ENCODE measurements around the gene CRNKL1.

Gene CRNKL1

GRCh38 chr20:20076297-20077065, 24.2 kb upstream of the CRNKL1 start:
- H3K9me3 Mint-ChIP-seq, result no peaks in the 10 kb centered on the region
- ATAC-seq, result peak; percentile 59
- no peak overlapping the region for H3K27ac Mint-ChIP-seq
- no peaks in the 10 kb centered on the region for H3K4me1 Mint-ChIP-seq
- no peak for DNase-seq
- no peak overlapping the region for H3K4me3 Mint-ChIP-seq
- H3K36me3 Mint-ChIP-seq (ENCODE audit: low read depth), result no peaks in the 10 kb centered on the region
- H3K27me3 Mint-ChIP-seq, result peaks cover 10% of the 10 kb centered on the region

GRCh38 chr20:20075032-20075431, 22.8 kb upstream of the CRNKL1 start:
- peaks cover 10% of the 10 kb centered on the region for H3K27me3 Mint-ChIP-seq
- no peak overlapping the region for H3K27ac Mint-ChIP-seq
- no peak overlapping the region for H3K4me3 Mint-ChIP-seq
- no peaks in the 10 kb centered on the region for H3K36me3 Mint-ChIP-seq (ENCODE audit: low read depth)
- DNase-seq (no peak), ATAC-seq (no peak)
- H3K4me1 Mint-ChIP-seq, result no peaks in the 10 kb centered on the region
- H3K9me3 Mint-ChIP-seq, result no peaks in the 10 kb centered on the region

GRCh38 chr20:20073801-20074371, 21.6 kb upstream of the CRNKL1 start:
- ATAC-seq, result no peak
- H3K27ac Mint-ChIP-seq, result no peak overlapping the region
- peaks cover 6% of the 10 kb centered on the region for H3K27me3 Mint-ChIP-seq
- no peaks in the 10 kb centered on the region for H3K36me3 Mint-ChIP-seq (ENCODE audit: low read depth)
- no peak overlapping the region for H3K4me3 Mint-ChIP-seq
- no peaks in the 10 kb centered on the region for H3K9me3 Mint-ChIP-seq
- no peaks in the 10 kb centered on the region for H3K4me1 Mint-ChIP-seq
- DNase-seq, result no peak

- Mint-ChIP-seq H3K4me1 (no peaks in the 10 kb centered on the region), H3K27ac (no peak overlapping the region), H3K4me3 (no peak overlapping the region), H3K27me3 (peaks cover 1% of the 10 kb centered on the region), H3K9me3 (no peaks in the 10 kb centered on the region), H3K36me3 (ENCODE audit: low read depth) (no peaks in the 10 kb centered on the region)
- DNase-seq, result no peak
- no peak for ATAC-seq
These were observed 18.8 kb upstream of the CRNKL1 start for GRCh38 chr20:20070871-20071726.

- H3K36me3 Mint-ChIP-seq (ENCODE audit: low read depth), result no peaks in the 10 kb centered on the region
- H3K27ac Mint-ChIP-seq, result no peak overlapping the region
- H3K9me3 Mint-ChIP-seq, result no peaks in the 10 kb centered on the region
- DNase-seq (no peak), ATAC-seq (no peak)
- peaks cover 23% of the 10 kb centered on the region for H3K27me3 Mint-ChIP-seq
- no peaks in the 10 kb centered on the region for H3K4me1 Mint-ChIP-seq
- no peak overlapping the region for H3K4me3 Mint-ChIP-seq
These were observed 13.1 kb upstream of the CRNKL1 start for GRCh38 chr20:20065361-20065760.

- no peak overlapping the region for H3K4me3 Mint-ChIP-seq
- H3K27me3 Mint-ChIP-seq, result peaks cover 26% of the 10 kb centered on the region
- H3K4me1 Mint-ChIP-seq, result no peaks in the 10 kb centered on the region
- no peaks in the 10 kb centered on the region for H3K9me3 Mint-ChIP-seq
- DNase-seq (no peak), ATAC-seq (no peak)
- no peaks in the 10 kb centered on the region for H3K36me3 Mint-ChIP-seq (ENCODE audit: low read depth)
- no peak overlapping the region for H3K27ac Mint-ChIP-seq
These were observed 11.9 kb upstream of the CRNKL1 start for GRCh38 chr20:20063941-20064702.

- Mint-ChIP-seq H3K4me3 (no peak overlapping the region), H3K27ac (no peak overlapping the region), H3K27me3 (peaks cover 28% of the 10 kb centered on the region), H3K4me1 (no peaks in the 10 kb centered on the region), H3K9me3 (no peaks in the 10 kb centered on the region), H3K36me3 (ENCODE audit: low read depth) (no peaks in the 10 kb centered on the region)
- DNase-seq (no peak), ATAC-seq (no peak)
These were observed 8.2 kb upstream of the CRNKL1 start for GRCh38 chr20:20060234-20060998.

GRCh38 chr20:20051767-20052073, 546 bp downstream of the CRNKL1 start:
- peaks cover 28% of the 10 kb centered on the region for H3K36me3 Mint-ChIP-seq (ENCODE audit: low read depth)
- peak; percentile 18 for ATAC-seq
- peak overlapping the region; percentile 99 for H3K4me3 Mint-ChIP-seq

GRCh38 chr20:20039752-20040387, 12.4 kb downstream of the CRNKL1 start:
- no peak overlapping the region for H3K27ac Mint-ChIP-seq

More at GRCh38 chr20:20051767-20052073, 546 bp downstream of the CRNKL1 start:
- Mint-ChIP-seq H3K27ac (peak overlapping the region; percentile 93), H3K9me3 (no peaks in the 10 kb centered on the region), H3K27me3 (peaks cover 5% of the 10 kb centered on the region), H3K4me1 (peaks cover 29% of the 10 kb centered on the region)
- no peak for DNase-seq

GRCh38 chr20:20038586-20038985, 13.7 kb downstream of the CRNKL1 start:
- ATAC-seq (no peak), DNase-seq (no peak)
- H3K36me3 Mint-ChIP-seq (ENCODE audit: low read depth), result peaks cover 54% of the 10 kb centered on the region
- no peaks in the 10 kb centered on the region for H3K9me3 Mint-ChIP-seq
- H3K27me3 Mint-ChIP-seq, result no peaks in the 10 kb centered on the region
- no peaks in the 10 kb centered on the region for H3K4me1 Mint-ChIP-seq
- H3K27ac Mint-ChIP-seq, result no peak overlapping the region
- no peak overlapping the region for H3K4me3 Mint-ChIP-seq

More at GRCh38 chr20:20039752-20040387, 12.4 kb downstream of the CRNKL1 start:
- H3K9me3 Mint-ChIP-seq, result no peaks in the 10 kb centered on the region
- no peaks in the 10 kb centered on the region for H3K4me1 Mint-ChIP-seq
- no peaks in the 10 kb centered on the region for H3K27me3 Mint-ChIP-seq
- H3K4me3 Mint-ChIP-seq, result no peak overlapping the region
- ATAC-seq, result no peak
- no peak for DNase-seq
- peaks cover 58% of the 10 kb centered on the region for H3K36me3 Mint-ChIP-seq (ENCODE audit: low read depth)

GRCh38 chr20:20037960-20038359, 14.3 kb downstream of the CRNKL1 start:
- no peak for DNase-seq
- no peaks in the 10 kb centered on the region for H3K9me3 Mint-ChIP-seq
- no peak overlapping the region for H3K4me3 Mint-ChIP-seq
- H3K4me1 Mint-ChIP-seq, result no peaks in the 10 kb centered on the region
- no peak for ATAC-seq
- no peak overlapping the region for H3K27ac Mint-ChIP-seq
- H3K27me3 Mint-ChIP-seq, result no peaks in the 10 kb centered on the region
- peaks cover 48% of the 10 kb centered on the region for H3K36me3 Mint-ChIP-seq (ENCODE audit: low read depth)

GRCh38 chr20:20036756-20037155, 15.5 kb downstream of the CRNKL1 start:
- DNase-seq, result no peak
- Mint-ChIP-seq H3K27me3 (no peaks in the 10 kb centered on the region), H3K4me3 (no peak overlapping the region), H3K4me1 (no peaks in the 10 kb centered on the region), H3K36me3 (ENCODE audit: low read depth) (peaks cover 47% of the 10 kb centered on the region), H3K9me3 (no peaks in the 10 kb centered on the region), H3K27ac (peak overlapping the region; percentile 0)
- ATAC-seq, result no peak

- H3K27me3 Mint-ChIP-seq, result no peaks in the 10 kb centered on the region
- ATAC-seq, result no peak
- H3K9me3 Mint-ChIP-seq, result no peaks in the 10 kb centered on the region
- H3K27ac Mint-ChIP-seq, result peak overlapping the region; percentile 8
- H3K4me3 Mint-ChIP-seq, result no peak overlapping the region
- DNase-seq, result no peak
- no peaks in the 10 kb centered on the region for H3K4me1 Mint-ChIP-seq
- peaks cover 38% of the 10 kb centered on the region for H3K36me3 Mint-ChIP-seq (ENCODE audit: low read depth)
These were observed 17.8 kb downstream of the CRNKL1 start for GRCh38 chr20:20034486-20034885.
